GM21619 (cell line): ENCODE measurements around the gene UQCR11.

Experiments
- ATAC-seq: cut with Tn5 transposase; IDR thresholded peaks from one replicate; pipeline ENCODE4 v1.9.1; 2021; ENCODE audit not compliant: unreplicated experiment

Gene UQCR11

GRCh38 chr19:1592755-1593500, 12.3 kb downstream of the UQCR11 start, which contains the start of gene MBD3:
Gene MBD3, minus strand, starts transcription at chr19:1592865. Its CDS starts 234 bp downstream, at chr19:1592631.
- ATAC-seq = peak; percentile 49

GRCh38 chr19:1592024-1592754, 13.1 kb downstream of the UQCR11 start:
- ATAC-seq = peak; percentile 53

DNA sequence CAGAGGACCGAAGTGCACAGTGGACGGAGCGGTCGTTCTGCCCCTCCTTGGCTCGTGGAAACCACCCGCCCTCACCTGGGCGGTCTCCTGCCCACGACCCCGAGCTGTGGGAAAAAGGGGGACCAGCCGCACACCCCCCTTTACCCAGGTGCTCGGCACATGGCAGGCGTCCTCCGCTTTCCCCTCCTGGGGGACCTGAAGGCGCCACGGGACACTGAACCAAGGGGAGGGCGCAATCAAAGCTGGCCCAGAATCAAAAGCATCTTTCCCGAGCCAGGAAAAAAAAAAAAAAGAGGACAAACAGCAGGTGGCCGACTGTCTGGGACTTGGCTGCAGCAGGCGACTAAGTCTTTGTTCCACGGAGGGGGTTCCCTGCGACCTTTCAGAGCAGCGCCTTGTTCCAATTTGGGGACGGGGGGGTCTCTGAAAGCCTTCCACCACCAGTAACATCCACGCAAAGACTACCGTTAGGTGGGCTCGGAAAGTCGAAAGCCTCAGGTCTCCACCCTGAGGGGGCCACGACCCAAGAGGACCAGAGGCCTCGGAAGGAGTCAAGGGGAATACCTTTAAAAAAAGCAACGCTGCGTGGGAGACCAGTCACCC, 13.7 kb downstream of the UQCR11 start:
- ATAC-seq = no peak

GRCh38 chr19:1590641-1591397, 14.4 kb downstream of the UQCR11 start:
- ATAC-seq = no peak

DNA sequence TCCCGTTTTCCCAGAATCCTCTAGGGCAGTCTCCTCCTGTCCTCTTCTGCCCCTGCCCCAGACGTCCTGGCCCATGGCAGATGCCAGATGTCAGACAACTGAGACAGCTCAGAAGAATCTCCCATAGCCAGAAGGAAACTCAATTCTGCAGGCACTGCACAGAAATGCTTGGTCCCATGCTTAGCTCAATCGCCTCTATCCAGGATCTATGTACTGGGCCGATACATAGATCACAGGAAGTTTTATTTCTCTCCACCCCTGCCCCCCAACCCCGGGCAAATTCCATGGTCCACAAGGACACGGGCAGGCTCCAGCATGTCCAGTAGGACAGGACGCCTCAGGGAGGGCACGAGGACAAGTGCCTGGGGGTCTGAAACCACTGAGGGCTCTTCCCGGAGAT, 17.4 kb downstream of the UQCR11 start:
- no peak for ATAC-seq

GRCh38 chr19:1585243-1585580, 20.1 kb downstream of the UQCR11 start:
- no peak for ATAC-seq

GRCh38 chr19:1584500-1585242, 20.6 kb downstream of the UQCR11 start:
- ATAC-seq = no peak

- no peak for ATAC-seq
These were observed 23.1 kb downstream of the UQCR11 start for GRCh38 chr19:1582201-1582600.

DNA sequence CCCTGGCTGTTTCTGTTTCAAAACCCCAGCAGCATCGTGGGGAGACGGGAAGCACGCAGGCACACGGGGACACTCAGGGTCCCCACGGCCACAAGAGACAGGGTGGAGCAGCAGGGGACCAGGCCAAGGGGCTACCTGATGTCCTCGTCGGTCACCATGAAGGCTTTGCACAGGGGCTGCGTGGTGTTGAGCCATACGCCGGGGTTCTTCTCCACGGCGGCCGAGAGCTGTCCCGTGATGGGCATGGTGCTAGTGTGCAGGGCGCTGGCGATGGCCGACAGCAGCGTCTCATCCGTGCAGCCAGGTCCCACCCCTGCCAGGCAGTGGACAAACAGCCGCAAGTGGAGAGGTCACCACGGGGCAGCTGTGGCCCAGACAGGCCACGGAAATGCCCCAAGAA, 24.3 kb downstream of the UQCR11 start:
- ATAC-seq = no peak

DNA sequence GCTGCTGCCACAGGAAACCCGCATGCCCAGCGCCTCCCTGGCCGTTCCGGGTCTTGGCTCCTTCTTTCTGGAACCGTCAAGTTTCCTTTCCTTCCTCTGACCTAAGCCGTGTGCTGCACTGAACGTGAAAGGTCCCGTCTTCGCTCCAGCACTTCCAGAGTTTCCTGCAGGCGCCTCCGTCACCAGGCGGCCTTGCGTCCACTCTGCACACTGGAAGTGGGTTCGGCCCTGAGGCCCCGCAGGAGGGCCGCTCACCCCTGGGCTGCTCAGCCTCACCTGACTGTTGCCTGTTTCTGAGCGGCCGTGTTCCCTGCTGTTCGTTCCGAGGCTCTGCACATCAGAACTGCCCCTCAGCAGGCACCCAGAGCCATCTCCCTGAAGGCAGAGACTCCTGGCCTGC, 24.9 kb downstream of the UQCR11 start:
- no peak for ATAC-seq

GRCh38 chr19:1579222-1579621, 26.0 kb downstream of the UQCR11 start:
- no peak for ATAC-seq

DNA sequence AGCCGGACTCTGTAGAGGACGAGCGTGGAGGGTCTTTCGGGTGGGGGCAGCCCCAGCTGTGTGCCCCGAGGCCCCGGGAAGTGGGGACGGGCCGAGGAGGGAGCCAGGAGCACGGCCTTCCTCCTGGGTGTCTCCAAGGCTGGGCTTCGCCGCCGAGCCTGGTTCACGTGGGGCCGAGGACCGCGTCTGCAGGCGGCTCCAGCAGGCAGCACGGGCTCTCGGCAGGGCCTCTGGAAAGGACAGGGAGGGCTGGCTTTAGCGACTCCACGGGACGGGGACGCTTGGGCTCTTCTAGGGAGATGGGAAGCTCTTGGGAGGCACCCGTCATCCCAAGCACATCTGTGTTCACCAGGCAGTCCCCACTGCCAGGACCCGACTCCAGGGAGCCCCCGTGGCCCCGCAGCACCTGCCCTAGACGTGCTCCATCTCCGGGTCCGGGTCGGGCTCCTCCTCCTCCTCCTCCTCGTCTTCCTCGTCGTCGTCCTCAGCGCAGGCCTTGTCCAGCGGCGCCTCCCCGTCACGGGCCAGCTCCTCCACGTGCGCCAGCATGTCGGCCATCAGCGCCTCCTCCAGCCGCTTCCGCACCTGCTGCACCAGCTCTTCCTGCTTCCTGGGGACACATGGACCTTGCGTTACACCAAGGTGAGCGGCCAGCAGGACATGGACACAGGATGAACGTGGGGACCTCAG, 27.2 kb downstream of the UQCR11 start:
- ATAC-seq = no peak

GRCh38 chr19:1577090-1577928, 28.0 kb downstream of the UQCR11 start:
- no peak for ATAC-seq

- no peak for ATAC-seq
These were observed 28.8 kb downstream of the UQCR11 start for GRCh38 chr19:1576242-1577089.

GRCh38 chr19:1575323-1576241, 29.7 kb downstream of the UQCR11 start:
- ATAC-seq = no peak

GRCh38 chr19:1574354-1575136, 30.7 kb downstream of the UQCR11 start:
- no peak for ATAC-seq
